ENCODE data around the gene CYP26A1.

The CYP26A1 gene

DNA sequence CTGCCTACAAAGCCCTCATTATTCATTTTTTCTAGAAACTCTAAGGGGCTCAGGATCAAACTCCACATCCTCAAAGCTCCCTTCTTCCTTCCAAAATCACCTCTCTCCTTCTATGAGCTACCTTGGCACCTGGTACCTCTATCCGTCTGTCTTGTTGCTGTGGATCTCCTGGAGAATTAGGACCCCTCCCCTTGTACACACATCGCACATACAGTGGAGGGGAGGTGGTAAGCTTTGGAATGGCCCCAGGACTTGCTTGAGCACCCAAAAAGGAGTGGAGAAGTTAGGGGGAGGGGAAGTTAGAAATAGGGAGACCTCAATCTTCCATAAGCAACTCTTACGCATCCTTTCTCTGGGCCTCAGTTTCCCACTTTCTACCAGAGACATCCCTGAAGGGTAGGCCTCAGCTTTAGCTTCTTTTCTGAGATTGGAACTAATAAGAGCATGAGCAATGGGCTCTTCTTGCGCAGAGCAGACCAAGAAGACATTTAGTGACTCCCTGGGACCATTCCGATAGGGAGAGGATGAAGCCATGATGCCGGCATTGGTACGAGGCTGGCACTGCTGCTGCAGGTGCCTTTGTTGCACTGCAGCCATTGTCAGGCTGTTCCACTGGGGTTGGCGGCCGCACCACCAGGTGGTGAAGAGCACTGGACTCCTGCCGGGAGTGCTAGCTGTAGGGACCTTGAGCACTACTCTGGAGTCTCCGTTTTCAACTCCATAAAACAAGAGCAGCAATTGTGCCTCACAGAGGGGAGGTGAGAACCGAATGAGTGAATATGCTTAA is 8.6 kb upstream of the CYP26A1 start:
- no peak for DNase-seq

DNA sequence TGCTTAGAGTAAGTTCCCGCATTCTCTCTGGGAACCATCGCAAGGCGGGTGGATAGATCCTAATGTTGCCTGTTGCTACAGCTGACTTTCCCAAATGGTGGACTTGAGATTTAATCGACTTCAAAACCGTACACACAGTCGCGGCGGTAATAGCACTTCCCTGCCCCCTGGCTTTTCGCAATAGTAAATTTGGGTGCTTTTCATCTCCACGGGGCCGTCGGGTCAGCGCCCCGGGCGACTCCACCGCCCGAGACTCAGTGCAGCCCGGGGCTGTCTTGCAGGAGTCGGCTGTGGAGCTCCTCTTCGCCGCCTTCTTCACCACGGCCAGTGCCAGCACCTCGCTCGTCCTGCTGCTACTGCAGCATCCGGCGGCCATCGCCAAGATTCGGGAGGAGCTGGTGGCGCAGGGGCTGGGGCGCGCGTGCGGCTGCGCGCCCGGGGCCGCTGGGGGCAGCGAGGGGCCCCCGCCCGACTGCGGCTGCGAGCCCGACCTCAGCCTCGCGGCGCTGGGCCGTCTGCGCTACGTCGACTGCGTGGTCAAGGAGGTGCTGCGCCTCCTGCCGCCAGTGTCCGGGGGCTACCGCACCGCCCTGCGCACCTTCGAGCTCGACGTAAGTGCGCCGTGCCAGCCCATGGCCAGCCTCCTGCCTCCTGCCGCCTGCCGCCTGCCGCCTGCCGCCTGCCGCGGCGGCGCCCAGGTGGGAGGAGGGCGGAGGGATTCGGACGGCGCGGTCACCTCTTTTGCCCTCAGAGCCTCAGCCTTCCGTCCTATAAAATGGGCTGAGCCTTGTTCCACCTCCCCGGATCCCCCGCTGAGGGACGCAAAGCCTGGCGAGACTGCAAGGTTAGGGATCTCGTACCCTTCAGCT is 7.8 kb upstream of the CYP26A1 start:
- no peak for DNase-seq

DNA sequence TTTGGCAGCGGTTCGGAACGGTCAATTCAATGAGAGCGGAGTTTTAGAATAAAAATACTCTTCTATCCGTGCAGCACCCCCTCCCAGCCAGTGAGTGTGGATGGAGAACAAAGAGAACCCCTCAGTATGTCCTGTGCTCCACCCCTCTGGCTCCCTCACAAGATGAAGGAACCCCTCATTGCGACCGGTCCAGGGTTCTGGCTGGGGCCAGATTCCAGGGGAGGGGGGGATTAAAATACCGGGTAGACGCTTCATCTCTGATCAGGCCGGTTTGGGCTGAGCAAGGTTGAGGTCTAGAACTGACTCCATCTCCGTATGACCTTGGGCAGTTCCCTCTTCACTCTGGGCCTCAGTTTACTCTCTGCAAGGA is 7.2 kb upstream of the CYP26A1 start:
- DNase-seq = no peak

DNA sequence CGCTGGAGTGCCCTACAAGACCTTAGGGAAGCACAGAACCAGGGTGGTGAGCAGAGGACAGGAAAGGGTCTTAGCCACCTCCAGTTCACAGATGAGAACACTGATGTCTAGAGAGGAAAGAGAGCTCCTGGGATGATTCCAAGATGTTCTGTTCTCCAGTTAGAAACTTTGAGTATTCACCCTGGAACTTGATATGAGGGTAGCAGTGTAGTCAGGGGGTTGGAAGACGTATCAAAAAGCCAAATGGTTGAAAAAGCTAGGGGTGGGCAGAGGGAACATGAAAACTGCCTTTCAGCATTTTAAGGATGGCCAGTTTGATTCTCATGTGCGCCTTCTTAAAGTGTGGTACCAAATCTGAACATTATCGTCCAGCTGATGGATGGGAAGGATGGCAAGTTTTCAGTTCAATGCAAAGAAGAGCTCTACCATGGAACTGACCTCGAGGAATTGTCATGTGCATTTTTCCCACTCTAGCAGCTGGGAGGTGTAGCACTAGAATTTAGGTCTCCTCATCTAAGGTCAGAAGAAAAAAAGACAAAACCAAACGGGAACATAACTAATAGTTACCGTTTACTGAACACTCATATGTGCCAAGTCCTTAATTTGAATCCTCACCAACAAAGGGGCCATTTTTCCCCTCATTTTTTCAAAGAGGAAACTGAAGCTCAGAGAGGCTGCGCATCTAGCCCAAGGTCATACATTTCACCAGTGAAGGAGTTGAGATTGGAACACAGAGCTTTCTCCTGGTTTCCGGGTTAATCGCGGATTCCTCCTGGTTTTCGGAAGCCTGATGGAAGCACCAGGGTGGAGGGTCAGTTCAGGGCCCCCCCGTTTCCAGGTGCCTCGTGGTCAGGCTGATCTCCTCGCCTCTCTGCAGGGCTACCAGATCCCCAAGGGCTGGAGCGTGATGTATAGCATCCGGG is 6.0 kb upstream of the CYP26A1 start:
- no peak for DNase-seq

DNA sequence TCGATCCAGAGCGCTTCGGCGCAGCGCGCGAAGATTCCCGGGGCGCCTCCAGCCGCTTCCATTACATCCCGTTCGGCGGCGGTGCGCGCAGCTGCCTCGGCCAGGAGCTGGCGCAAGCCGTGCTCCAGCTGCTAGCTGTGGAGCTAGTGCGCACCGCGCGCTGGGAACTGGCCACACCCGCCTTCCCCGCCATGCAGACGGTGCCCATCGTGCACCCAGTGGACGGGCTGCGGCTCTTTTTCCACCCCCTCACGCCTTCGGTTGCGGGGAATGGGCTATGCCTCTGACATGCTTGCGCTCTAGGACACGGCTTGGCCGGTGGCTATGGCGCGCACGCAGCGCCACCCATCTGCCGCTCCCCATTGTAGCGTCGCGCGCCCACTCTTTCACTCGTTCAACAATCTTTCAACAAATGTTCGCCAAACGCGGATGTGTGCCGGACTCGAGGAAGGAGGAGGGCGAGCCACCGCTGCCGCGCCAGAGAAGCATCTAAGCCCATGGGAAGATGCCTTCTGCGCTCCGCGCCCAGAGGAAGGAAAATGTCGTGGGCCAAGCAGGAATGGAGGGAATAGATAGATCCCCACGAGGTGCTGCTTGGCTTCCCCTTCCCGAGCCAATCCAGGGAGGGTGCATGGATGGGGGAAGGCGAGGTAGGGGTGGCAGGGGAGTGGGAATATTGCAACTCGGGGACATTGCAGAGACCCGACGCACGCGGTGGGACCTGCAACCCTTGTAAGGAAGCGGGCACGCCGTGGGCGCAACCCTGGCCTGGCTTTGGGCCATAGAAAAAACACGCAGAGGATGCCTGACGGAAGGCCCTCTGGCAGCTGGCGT is 5.1 kb upstream of the CYP26A1 start:
- DNase-seq = no peak

DNA sequence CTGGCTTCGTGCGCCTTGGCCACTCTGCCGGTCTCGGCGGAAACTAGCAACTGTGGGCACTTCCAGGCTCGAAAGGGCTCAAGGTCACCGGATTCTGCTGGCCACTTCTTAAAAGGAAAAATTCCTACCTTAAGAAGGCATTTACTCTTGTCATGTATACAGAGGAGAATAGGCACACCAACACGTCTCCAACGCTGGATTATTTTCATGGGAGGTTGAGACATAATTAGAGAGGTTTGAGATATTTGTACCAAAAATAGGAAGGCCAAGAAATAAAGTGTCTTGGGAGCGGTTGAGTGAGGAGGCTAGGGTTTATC is 4.5 kb upstream of the CYP26A1 start:
- DNase-seq = no peak

DNA sequence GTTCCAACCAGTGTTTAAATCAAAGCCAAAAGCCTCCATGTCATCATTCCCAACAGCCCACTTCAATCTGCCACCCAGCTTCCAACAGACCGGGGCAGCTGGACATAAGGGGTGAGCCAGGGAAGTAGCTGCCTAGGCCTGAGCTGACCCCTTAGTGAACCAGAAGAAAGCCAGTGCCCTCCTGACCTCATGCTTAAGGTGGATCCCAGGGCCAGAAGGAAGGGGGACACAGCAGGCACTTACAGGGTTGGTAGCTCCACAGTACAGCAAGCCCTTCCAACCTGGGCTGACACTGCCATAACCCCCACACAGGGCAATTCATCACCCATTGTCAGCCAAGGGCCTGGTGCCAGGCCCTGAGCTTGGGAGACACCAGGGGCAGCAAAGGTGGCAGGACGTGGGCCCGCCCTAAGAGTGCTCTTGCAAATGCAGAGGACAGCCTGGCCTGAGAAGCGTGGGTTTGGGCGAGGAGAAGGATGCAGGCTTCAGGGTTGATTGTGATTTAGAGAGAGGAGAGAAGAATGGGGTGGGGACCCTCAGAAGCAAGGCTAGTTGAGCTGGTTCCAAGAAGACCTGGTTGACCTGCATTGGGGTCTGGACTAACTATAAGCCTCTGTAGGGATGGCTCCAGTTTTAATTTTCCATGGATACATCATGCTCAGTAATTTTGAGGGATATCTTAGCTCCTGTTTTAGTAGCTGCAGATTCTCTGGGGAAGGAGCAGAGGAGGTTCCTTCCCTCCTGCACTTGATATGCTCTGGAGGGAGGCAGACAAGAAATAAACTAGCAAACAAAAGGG is 3.1 kb upstream of the CYP26A1 start:
- no peak for DNase-seq

DNA sequence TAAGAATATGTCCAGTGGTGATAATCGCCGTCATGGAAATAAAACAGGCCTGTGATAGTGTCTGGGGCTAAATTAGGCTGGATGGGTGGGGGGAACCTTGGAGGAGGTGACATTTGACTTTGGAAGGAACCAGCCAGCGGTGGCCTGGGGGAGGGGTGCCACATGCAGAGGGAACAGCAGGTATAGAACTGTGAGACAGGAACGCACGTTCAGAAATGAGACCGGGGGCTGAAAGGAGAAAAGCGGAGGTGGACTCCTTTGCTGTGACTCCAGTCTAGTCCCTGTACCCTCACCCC is 2.6 kb upstream of the CYP26A1 start:
- DNase-seq = no peak

DNA sequence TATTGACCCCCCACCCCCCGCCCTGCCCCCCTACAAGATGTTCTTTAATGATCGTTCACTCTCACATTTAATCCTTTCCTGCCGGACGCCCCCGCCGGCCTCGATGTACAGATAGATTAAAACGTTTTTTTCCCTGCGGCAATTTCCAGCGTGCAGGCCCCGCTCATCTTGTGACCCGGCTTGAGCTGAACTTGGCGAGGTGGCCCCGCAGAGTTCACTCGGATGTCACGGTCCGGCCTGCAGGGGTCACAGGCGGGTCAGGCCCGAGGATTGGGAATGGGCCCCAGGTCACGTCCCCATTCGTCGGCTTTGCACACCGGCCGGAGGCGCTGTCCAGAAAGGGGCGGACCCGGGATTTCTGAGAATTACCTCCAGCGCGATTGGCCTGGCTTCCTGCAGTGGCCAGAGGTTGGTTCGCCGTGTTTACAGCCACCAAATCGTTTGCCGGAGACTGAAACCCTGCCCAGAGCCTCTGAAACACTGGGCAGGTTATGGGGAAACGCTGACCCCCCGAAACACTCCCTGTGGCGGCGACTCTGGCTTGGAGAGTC is 1.9 kb upstream of the CYP26A1 start:
- no peak for DNase-seq

DNA sequence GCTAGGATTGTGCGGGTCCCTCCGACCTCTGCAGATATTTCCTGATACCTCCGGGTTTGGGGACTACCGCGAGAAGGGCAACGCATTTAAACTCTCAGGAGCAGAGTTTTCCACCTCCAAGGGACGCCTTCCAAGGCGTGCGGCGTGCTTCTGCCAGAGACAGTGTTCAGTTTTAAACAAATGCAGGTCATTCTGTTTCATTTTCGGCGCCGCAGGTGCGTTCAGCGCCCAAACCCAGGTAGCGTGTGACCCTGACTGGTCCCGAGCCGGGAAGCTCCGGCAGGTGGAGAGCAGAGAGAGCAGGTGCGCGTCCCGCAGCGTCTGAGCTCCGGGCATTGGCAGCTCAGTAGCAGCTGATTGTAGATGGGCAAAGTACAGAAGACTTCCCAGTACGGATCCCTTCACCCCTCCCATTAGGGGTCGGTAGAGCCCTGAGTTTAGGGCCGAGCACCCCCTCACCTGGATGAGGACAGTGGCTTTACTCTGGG is 1.4 kb upstream of the CYP26A1 start:
- DNase-seq = no peak

DNA sequence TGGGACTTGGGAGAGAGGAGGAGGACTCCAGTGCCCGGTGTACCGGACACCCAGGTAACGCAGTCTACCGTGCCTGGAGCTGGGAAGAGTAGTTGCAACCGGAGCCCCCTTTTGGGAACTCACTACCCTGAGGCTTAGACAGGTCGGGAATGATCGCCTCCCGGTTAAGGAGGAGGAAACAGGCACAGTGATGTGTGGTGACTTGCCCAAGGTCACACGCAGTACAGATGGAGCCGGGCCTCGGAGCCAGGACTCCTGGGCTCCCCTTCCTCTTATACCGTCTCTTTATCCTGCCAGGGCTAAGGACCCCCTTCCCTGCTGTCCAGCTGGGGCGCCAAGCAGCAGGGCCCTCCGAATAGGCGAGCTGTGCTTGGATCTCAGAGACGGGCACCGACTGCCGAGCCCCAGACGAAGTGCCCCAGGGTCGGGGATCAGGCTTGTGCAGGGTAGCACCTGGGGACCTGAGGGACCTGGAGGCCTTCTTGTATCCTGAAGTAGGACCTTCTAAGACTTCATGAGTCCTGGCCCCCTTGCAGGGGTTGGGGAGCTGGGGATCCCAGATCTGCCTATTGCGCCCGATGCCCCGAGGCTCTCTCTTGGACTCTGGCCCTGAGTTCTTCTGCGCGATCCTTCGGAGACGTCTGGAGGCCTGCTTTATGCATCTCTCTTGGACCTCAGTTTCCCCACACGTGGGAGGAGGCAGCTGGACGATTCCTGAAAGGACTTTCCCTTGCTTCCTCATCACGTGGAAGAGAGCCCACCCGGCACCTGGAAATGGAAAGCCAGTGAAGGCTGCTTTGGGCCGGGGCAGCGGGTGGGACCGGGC is 767 bp upstream of the CYP26A1 start:
- DNase-seq = no peak

DNA sequence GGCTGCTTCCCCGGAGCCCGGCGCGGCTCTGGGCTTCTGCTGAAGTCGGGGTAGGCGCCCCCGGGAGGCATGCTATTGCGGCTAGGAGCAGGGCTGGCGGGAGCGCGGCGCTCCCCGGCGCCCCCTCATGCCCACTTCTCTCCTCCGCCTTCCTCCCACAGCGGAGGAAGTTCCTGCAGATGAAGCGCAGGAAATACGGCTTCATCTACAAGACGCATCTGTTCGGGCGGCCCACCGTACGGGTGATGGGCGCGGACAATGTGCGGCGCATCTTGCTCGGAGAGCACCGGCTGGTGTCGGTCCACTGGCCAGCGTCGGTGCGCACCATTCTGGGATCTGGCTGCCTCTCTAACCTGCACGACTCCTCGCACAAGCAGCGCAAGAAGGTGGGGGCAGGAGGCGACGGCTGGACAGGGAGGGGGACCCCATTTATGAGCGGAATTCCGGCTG is 479 bp downstream of the CYP26A1 start:
- no peak for DNase-seq

DNA sequence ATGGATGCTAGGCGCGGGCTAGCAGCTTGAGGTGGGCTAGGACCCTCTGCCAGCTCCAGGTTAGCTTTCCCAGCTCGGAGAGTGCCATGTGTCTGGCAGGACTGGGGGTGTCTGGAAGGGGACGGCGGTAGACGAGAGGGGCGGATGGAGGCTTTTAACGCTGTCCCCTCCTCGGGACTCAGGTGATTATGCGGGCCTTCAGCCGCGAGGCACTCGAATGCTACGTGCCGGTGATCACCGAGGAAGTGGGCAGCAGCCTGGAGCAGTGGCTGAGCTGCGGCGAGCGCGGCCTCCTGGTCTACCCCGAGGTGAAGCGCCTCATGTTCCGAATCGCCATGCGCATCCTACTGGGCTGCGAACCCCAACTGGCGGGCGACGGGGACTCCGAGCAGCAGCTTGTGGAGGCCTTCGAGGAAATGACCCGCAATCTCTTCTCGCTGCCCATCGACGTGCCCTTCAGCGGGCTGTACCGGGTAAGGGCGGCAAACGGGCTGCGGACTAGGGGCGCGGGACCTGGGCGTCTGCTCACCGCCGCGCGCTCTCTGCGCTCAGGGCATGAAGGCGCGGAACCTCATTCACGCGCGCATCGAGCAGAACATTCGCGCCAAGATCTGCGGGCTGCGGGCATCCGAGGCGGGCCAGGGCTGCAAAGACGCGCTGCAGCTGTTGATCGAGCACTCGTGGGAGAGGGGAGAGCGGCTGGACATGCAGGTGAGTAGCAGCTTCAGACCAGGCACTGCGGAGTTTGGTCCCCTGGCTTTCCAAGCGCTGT is 1.1 kb downstream of the CYP26A1 start:
- no peak for DNase-seq

DNA sequence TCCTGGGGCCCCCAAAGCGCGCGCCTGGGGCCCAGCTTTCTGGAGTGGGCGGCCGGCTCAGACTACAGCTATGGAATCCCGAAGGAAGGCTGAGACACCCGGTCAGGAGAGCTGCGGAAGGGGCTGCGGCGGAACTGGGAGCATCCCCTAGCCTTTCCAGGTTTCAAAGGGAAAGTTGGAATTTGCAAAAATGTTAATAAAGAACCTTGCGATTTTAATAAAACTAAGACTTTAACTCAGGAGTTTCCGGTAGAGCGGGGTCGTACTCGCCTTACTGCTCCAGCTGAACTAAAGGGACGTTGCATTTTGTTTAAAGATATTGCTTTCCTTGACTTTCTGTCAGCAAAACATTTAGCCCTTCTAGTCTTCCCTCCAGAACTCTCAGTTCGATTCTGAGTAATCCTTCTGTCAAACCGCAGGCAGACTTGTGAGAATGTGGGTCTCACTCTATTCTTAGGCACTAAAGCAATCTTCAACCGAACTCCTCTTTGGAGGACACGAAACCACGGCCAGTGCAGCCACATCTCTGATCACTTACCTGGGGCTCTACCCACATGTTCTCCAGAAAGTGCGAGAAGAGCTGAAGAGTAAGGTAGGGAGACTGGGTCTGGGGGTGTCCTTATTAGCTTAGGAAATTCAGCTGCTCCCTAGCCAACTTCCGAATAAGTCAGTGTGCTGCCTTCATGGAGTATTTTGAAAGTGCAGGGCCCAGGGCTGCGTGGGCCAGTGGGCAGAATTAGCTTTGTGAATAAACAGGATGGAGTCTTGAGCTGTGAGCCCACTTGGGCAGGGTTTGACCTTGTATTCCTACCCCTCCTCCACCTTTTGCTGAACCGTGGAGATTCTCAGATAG is 1.9 kb downstream of the CYP26A1 start:
- no peak for DNase-seq

DNA sequence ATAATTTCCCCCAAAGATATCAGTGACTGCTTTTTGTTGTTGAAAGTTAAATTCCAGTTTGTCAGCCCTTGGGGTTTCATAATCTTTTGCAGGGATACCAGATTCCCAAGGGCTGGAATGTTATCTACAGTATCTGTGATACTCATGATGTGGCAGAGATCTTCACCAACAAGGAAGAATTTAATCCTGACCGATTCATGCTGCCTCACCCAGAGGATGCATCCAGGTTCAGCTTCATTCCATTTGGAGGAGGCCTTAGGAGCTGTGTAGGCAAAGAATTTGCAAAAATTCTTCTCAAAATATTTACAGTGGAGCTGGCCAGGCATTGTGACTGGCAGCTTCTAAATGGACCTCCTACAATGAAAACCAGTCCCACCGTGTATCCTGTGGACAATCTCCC is 3.2 kb downstream of the CYP26A1 start:
- DNase-seq = no peak

DNA sequence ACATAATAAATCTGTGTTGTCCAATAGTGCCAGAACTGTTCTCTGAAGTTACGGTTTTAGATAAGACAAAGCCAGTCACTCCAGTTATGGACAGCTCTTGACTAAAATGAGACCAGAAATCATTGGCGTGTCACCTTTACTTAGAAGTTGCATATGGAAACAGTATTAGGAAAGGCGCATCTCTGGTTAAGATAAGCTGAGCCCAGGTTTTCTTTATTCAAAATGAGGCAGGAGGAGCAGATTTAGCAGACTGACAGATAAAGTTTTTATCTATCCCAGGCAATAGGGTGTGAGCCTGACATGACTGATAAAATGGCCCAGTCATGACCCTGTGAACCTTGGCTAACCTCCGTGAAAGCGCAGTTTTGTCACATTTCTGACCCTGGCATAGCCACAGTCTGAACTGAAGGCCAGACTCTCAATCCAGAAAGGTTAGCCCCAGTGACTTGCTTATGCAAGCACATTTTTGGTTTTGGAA is 4.2 kb downstream of the CYP26A1 start:
- no peak for DNase-seq

DNA sequence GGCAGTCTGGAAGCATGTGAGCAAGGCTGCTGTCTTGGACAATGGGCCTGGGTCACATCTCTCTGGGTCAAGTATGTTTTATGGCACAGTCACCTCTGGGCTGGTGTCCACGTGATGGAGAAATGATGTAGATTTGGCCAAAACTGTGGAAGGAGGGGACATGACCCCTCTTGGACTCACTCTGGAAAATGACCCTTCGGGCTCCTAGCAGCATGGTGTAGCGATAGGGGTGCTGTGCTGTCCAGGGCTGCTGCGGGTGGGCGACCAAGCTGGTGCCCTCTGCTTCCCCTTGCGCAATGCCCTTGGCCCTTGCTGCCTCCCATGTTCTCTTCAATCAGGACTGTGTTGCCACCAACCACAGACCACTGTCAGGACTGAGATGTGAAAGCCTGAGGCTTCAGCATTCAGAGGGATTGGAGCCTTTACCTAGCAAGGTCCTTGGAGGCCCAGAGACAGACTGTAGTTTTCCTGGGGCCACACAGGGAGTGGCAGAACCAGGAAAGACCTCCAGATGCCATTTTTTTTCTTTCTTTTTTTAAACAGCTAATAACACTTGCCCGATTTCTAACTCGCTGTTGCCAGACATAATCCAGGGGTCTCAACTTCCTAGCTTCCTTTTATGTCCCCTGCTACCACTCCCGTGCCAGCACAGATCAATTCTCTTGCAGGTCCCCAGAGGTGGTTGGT is 6.1 kb downstream of the CYP26A1 start:
- DNase-seq = no peak

Data from NCI-H1436 (cell line).